Measurements from ENCODE around the gene USP2.

USP2 gene

DNA sequence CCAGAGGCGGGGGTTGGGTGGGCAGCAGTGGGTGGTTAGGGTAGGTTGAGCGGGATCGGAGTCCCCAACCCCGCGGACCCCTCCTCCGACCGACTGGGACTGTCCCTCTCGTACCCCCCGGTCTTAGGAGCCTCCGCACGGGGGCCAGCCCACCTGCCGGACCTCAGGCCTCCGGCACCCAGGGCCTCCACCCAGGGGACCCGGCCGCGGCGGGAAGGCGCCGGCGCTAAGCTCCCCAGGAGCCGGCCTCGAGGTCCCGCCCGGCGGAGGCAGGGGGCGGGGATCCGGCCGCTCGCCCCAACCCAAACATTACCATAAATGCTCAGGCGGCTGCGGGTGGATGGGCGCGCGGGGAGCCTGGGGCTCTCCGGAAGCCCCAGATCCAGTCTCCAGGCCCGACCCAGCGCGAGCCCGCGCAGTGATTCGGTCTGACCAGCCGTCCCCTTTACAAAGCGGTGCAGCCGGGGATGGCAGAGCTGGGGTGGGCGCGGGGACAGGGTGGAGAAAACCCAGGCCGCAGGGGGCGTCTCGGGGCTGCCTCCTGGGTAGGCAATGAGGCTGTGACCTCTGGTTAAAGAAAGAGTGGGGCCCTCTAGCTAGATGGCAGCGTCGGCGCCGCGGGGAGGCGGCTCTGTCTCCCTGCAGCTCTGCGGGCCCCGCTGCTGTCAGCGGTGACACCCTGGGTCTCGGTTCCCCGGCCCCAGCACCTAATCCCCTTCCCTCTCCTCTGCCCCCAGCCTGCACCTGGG lies 60.5 kb downstream of the USP2 start:
- no peak for DNase-seq (ENCODE audit: low read depth)

DNA sequence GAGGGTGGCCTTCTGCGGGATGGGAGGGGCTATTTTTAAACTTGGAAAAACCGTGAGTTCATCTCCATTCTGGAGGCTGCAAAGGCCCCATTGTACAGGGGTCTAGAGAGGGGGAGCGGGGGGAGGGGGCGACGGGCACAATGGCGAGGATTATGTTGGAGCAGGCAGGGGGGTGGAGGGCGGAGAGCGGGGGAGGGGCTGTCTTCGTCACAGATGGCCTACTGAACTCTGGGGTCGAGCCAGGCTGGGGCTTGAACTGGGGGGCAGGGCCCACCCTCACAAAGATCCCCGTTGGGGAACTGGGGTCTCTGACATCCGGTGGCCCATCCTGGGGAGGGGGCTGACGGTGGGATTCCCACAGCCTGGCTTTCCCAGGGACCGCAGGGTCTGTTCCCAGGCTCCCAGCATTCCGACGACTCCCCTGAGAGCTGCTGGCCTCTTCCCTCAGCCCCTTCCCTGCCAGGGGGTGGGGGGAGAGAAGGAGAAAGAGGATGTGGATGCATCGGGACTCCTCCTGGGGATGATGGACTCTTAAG lies 61.2 kb downstream of the USP2 start:
- DNase-seq (ENCODE audit: low read depth) = no peak

GRCh38 chr11:119319700-119320239 lies 61.7 kb downstream of the USP2 start:
- DNase-seq (ENCODE audit: low read depth) = no peak

GRCh38 chr11:119319136-119319699 lies 62.3 kb downstream of the USP2 start:
- DNase-seq (ENCODE audit: low read depth) = no peak

GRCh38 chr11:119318240-119319135 lies 63.0 kb downstream of the USP2 start:
- DNase-seq (ENCODE audit: low read depth) = no peak

- DNase-seq (ENCODE audit: low read depth) = no peak
Observed at GRCh38 chr11:119317592-119318239, 63.8 kb downstream of the USP2 start.

GRCh38 chr11:119316729-119317591 lies 64.5 kb downstream of the USP2 start, which contains the start of gene MCAM:
TSS of gene MCAM (minus strand) at chr11:119317130. CDS start at chr11:119317101, 29 bp downstream.
- DNase-seq (ENCODE audit: low read depth) = no peak

DNA sequence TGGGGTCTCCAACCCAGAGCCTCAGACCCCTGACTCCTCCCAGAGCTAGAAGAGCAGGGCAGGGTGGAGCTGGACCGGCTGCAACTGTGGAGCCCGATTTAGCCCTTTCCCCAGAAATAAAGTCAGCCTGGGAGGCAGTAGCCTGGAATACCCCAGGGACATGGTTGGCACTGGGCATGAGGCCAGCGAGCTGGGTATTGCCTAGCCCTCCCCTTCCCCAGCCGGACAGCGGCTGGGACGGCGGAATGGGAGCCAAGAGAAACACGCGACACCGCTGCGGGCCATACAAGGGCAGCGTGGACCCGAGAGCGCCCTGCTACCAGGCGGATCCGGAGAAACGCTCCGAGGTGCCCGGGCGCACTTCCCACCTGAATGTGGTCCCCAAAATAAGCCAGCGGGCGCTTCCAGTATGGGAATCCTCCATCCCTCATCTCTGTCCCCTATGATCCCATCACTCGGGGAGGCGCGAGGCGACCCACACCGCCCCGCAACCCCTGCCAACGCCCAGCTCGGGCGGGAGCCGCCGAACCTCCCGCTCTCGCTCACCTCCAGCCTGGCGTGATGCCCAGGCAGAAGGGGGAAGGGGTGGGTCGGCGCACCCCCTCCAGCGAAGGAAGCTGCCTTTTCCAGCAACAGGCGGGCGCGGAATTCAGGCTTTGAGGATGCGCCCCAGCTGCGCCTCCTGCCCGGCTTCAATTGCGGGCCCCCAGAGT lies 65.3 kb downstream of the USP2 start:
- DNase-seq (ENCODE audit: low read depth) = no peak

GRCh38 chr11:119315131-119316015 lies 66.1 kb downstream of the USP2 start:
- DNase-seq (ENCODE audit: low read depth) = no peak

GRCh38 chr11:119314726-119315125 lies 66.8 kb downstream of the USP2 start:
- no peak for DNase-seq (ENCODE audit: low read depth)

DNA sequence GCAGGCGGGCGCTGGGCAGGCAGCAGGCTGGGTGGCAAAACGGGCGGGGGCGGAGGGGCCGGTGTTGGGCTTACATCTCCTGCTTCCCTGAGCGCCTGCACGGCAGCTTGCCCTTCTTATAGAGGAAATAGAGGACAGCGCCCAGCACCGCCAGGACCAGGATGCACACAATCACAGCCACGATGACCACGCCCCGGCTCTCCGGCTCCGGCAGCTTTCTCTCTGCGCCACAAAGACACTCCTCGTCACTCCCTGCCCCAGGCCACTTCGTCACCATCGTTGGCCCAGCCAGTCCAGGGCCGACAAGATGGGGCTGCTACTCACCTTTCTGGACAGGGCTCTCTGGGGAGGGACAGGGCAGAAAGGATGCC lies 70.8 kb downstream of the USP2 start:
- no peak for DNase-seq (ENCODE audit: low read depth)

DNA sequence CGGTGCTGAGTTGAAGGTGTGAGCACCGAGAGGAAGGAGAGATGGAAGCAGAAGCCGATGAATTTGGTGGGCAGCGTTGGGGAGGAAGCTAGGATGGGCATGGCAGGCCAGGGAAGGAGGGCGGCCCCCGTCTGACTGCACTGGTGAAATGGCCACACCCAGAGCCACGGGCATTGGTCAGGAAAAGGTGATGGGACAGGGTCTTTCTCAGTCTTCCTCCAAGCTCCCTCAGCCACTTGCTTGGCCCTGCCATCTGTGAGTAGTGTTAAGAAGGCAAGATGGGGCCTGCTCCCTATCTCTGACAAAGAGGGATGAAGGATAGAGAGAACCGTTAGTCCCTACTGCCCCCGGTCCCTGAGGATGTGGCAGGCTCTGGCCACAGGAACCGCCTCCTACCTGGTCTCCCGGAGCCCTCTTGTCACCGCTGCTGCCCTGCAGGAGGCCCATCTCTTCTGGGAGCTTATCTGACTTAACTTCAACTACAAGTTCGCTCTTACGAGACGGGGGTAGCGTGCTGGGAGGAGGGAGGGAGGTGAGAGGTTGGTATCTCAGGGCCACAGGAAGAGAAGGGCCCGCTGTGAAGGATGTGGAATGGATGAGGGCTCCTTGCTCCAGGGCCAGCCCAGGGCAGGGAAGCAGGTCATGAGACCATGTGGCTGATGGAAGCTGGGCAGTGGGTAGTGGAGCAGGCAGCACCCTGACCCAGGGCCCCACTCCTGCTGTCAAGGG lies 71.4 kb downstream of the USP2 start:
- DNase-seq (ENCODE audit: low read depth) = no peak

DNA sequence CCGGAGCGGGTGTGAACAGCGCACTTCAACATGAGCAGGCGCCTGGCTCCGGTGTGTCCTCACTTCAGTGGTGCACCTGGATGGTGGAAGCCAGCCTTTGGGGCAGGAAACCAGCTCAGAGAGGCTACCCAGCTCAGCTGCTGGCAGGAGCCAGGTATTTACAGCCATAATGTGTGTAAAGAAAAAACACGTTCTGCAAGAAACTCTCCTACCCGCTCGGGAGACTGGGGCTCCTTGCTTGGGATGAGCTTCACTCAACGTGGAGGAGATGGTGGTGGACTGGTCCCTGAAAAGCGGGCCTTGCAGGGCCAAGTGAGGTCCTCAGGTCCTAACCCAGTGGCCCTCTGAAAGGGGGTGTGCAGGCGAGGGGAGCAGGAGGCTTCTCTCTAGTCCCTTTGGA lies 72.1 kb downstream of the USP2 start:
- DNase-seq (ENCODE audit: low read depth) = no peak

DNA sequence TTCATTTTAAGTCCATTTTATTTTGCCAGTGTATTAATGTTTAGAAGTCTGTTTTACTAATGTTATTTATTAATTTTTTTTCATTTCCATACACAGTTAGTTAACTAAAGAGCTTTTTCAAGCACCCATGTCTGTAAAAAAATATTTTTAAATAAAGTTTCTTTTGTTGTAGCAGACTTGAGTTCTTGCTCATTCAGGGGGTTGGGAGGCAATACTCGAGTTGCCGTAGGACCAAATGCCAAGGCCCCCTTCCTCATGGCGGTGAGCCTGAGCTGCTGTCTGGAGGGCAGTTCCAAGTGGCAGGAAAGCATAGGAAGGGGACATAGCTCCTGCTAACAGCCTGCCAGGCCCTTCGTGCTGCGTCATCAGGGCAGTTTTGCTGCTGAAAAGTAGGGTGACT lies 73.5 kb downstream of the USP2 start:
- DNase-seq (ENCODE audit: low read depth) = no peak

DNA sequence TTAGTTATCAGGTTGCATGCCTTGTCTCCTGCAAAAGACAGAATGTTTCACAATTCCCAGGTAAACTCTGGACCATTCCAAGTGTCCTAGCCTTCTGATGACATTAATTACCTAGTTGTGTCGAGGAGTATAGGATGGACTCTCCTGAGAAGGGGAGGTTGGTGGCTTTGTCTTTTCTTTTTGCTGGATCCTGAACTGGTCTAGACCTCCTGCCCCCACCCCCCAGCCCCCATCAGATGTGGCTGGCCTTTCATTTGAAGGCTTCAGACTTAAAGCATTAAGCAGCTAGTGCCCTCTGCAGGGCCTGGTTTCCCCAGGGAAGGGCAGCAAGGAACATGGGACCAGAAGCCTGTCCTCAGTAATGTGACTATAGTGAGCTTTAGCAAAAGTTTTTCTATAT lies 74.3 kb downstream of the USP2 start:
- DNase-seq (ENCODE audit: low read depth) = no peak

- DNase-seq (ENCODE audit: low read depth) = no peak
Observed at GRCh38 chr11:119306373-119306890, 75.1 kb downstream of the USP2 start.

- DNase-seq (ENCODE audit: low read depth) = no peak
Observed at GRCh38 chr11:119305556-119306372, 75.7 kb downstream of the USP2 start.

Measured in stimulated activated CD8-positive, alpha-beta memory T cell treated with anti-CD3 and anti-CD28 coated beads, Interleukin-4, amount 100 ng/mL, for 24 hours (primary cell).